ENCODE measurements around the gene PDE7B.
"Not testable (repeated sequence)": the region's sequence is repeated elsewhere in the genome, so short reads cannot be mapped to it uniquely, and the experiment has no call there.

The PDE7B gene

GRCh38 chr6:136213012-136213539 is 361.6 kb downstream of the PDE7B start:
- Histone ChIP-seq H3K4me1 (ENCODE audit: insufficient read depth, low read length) (no peaks in the 10 kb centered on the region), H3K9me3 (ENCODE audit: low read length) (no peaks in the 10 kb centered on the region), H3K27ac (ENCODE audit: low read depth, low read length) (no peak overlapping the region), H3K4me3 (ENCODE audit: low read depth in 1 of 2, low read length in 2 of 2) (no peak overlapping the region), H3K36me3 (ENCODE audit: insufficient read depth, low read length) (no peaks in the 10 kb centered on the region), H3K27me3 (ENCODE audit: control insufficient read depth in 1 of 2, insufficient read depth in 2 of 2, low read length in 2 of 2) (no peaks in the 10 kb centered on the region), H3K9ac (ENCODE audit: low read length) (no peak overlapping the region)

- no peaks in the 10 kb centered on the region for H3K4me1 ChIP-seq (ENCODE audit: insufficient read depth, low read length)
- H3K27me3 ChIP-seq (ENCODE audit: control insufficient read depth in 1 of 2, insufficient read depth in 2 of 2, low read length in 2 of 2) = no peaks in the 10 kb centered on the region
- H3K9ac ChIP-seq (ENCODE audit: low read length) = no peak overlapping the region
- no peak overlapping the region for H3K27ac ChIP-seq (ENCODE audit: low read depth, low read length)
- H3K36me3 ChIP-seq (ENCODE audit: insufficient read depth, low read length) = no peaks in the 10 kb centered on the region
- no peaks in the 10 kb centered on the region for H3K9me3 ChIP-seq (ENCODE audit: low read length)
- no peak overlapping the region for H3K4me3 ChIP-seq (ENCODE audit: low read depth in 1 of 2, low read length in 2 of 2)
These were observed 362.4 kb downstream of the PDE7B start for GRCh38 chr6:136213853-136214252.

- no peaks in the 10 kb centered on the region for H3K36me3 ChIP-seq (ENCODE audit: insufficient read depth, low read length)
- no peaks in the 10 kb centered on the region for H3K4me1 ChIP-seq (ENCODE audit: insufficient read depth, low read length)
- H3K4me3 ChIP-seq (ENCODE audit: low read depth in 1 of 2, low read length in 2 of 2) = no peak overlapping the region
- H3K9ac ChIP-seq (ENCODE audit: low read length) = no peak overlapping the region
- H3K27me3 ChIP-seq (ENCODE audit: control insufficient read depth in 1 of 2, insufficient read depth in 2 of 2, low read length in 2 of 2) = no peaks in the 10 kb centered on the region
- no peak overlapping the region for H3K27ac ChIP-seq (ENCODE audit: low read depth, low read length)
- H3K9me3 ChIP-seq (ENCODE audit: low read length) = no peaks in the 10 kb centered on the region
These were observed 365.3 kb downstream of the PDE7B start for GRCh38 chr6:136216503-136217401.

DNA sequence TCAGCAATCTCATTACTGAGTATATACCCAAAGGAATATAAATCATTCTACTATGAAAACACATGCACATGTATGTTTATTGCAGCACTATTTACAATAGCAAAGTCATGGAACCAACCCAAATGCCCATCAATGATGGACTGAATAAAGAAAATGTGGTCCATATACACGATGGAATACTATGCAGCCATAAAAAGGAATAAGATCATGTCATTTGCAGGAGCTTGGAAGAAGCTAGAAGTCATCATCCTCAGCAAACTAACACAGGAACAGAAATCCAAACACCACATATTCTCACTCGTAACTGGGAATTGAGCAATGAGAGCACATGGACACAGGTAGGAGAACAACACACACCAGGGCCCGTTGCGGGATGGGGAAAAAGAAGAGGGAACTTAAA is 373.5 kb downstream of the PDE7B start:
- not testable (repeated sequence) for H3K4me3 ChIP-seq (ENCODE audit: low read depth in 1 of 2, low read length in 2 of 2); H3K27ac ChIP-seq (ENCODE audit: low read depth, low read length); H3K27me3 ChIP-seq (ENCODE audit: control insufficient read depth in 1 of 2, insufficient read depth in 2 of 2, low read length in 2 of 2); H3K9me3 ChIP-seq (ENCODE audit: low read length); H3K9ac ChIP-seq (ENCODE audit: low read length); H3K4me1 ChIP-seq (ENCODE audit: insufficient read depth, low read length); H3K36me3 ChIP-seq (ENCODE audit: insufficient read depth, low read length)

DNA sequence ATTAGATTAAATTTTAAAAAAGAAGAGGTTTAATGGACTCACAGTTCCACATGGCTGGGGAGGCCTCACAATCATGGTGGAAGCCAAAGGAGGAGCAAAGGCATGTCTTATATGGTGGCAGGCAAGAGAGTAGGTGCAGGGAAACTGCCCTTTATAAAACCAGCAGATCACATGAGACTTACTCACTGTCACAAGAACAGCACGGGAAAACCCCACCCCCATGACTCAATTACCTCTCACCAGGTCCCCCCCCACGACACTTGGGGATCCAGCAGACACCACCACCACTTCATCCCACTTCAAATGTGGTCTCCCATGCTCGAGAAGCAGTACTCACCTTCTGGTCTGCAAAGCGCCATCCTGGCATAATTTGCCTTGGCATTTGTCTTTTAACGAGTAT is 374.0 kb downstream of the PDE7B start:
- Histone ChIP-seq H3K27ac (ENCODE audit: low read depth, low read length) (no peak overlapping the region), H3K4me1 (ENCODE audit: insufficient read depth, low read length) (peaks cover 8% of the 10 kb centered on the region), H3K9ac (ENCODE audit: low read length) (no peak overlapping the region), H3K36me3 (ENCODE audit: insufficient read depth, low read length) (no peaks in the 10 kb centered on the region), H3K9me3 (ENCODE audit: low read length) (no peaks in the 10 kb centered on the region), H3K27me3 (ENCODE audit: control insufficient read depth in 1 of 2, insufficient read depth in 2 of 2, low read length in 2 of 2) (no peaks in the 10 kb centered on the region), H3K4me3 (ENCODE audit: low read depth in 1 of 2, low read length in 2 of 2) (no peak overlapping the region)

GRCh38 chr6:136226027-136226673 is 374.6 kb downstream of the PDE7B start:
- H3K27ac ChIP-seq (ENCODE audit: low read depth, low read length) = no peak overlapping the region
- H3K4me1 ChIP-seq (ENCODE audit: insufficient read depth, low read length) = peaks cover 8% of the 10 kb centered on the region
- H3K9ac ChIP-seq (ENCODE audit: low read length) = no peak overlapping the region
- no peaks in the 10 kb centered on the region for H3K9me3 ChIP-seq (ENCODE audit: low read length)
- H3K27me3 ChIP-seq (ENCODE audit: control insufficient read depth in 1 of 2, insufficient read depth in 2 of 2, low read length in 2 of 2) = no peaks in the 10 kb centered on the region
- H3K4me3 ChIP-seq (ENCODE audit: low read depth in 1 of 2, low read length in 2 of 2) = peak overlapping the region in 1 of 2 donors; percentile 46
- no peaks in the 10 kb centered on the region for H3K36me3 ChIP-seq (ENCODE audit: insufficient read depth, low read length)

DNA sequence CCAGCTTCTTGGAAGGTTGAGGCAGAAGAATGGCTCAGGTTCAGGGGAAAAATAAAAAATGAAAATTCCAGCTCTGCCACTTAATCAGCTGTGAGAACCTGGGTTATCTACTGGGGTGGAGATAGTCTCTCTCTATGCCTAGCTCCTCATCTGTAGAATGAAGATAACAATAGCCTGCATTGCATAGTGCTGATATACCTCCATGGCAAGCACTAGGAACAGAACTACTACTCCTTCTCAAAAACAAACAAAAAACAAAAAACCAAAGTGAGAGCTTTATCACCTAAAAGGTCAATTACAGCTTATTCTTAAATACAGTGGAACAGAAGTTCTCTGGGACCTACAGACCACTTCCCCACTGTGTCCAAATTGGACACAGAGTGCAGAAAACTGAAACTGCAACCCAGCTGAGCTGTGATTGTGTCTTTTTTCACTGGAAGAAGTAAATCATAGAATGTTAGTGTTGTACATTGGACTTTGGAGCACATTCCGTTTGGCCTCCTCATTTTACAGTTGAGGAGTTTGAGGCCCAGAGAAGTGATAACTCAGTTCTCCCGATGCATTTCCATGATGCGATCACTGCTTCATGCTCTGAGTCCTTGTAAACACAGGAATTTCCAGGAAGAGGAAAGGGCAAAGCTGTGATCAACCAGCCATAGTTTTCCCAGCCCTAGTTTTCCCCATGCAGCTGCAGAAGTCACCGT is 375.3 kb downstream of the PDE7B start:
- H3K9ac ChIP-seq (ENCODE audit: low read length) = no peak overlapping the region
- H3K4me3 ChIP-seq (ENCODE audit: low read depth in 1 of 2, low read length in 2 of 2) = peak overlapping the region in 1 of 2 donors; percentile 46
- peaks cover 8% of the 10 kb centered on the region for H3K4me1 ChIP-seq (ENCODE audit: insufficient read depth, low read length)
- no peak overlapping the region for H3K27ac ChIP-seq (ENCODE audit: low read depth, low read length)
- no peaks in the 10 kb centered on the region for H3K36me3 ChIP-seq (ENCODE audit: insufficient read depth, low read length)
- H3K27me3 ChIP-seq (ENCODE audit: control insufficient read depth in 1 of 2, insufficient read depth in 2 of 2, low read length in 2 of 2) = no peaks in the 10 kb centered on the region
- no peaks in the 10 kb centered on the region for H3K9me3 ChIP-seq (ENCODE audit: low read length)

DNA sequence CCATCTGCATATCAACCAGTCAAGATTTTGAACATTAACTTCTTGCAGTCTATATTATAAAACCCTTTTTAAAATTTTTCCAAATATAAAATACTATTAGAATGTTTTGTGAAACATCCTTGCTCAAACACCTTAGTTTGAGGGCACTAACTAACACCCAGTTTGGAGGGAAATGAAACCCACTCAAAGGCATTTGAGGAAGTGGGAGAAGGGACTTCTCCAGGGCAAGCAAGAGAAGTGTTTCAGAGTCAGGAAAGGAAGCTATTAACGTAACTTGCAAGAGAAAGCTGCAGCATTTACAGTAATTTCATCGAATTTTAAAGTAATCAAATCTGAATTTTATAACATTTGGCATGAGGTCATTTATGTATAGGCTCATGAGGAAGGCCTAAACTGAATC is 377.3 kb downstream of the PDE7B start:
- Histone ChIP-seq H3K9ac (ENCODE audit: low read length) (no peak overlapping the region), H3K4me1 (ENCODE audit: insufficient read depth, low read length) (peaks cover 8% of the 10 kb centered on the region), H3K27me3 (ENCODE audit: control insufficient read depth in 1 of 2, insufficient read depth in 2 of 2, low read length in 2 of 2) (no peaks in the 10 kb centered on the region), H3K9me3 (ENCODE audit: low read length) (no peaks in the 10 kb centered on the region), H3K4me3 (ENCODE audit: low read depth in 1 of 2, low read length in 2 of 2) (no peak overlapping the region), H3K36me3 (ENCODE audit: insufficient read depth, low read length) (no peaks in the 10 kb centered on the region), H3K27ac (ENCODE audit: low read depth, low read length) (no peak overlapping the region)

DNA sequence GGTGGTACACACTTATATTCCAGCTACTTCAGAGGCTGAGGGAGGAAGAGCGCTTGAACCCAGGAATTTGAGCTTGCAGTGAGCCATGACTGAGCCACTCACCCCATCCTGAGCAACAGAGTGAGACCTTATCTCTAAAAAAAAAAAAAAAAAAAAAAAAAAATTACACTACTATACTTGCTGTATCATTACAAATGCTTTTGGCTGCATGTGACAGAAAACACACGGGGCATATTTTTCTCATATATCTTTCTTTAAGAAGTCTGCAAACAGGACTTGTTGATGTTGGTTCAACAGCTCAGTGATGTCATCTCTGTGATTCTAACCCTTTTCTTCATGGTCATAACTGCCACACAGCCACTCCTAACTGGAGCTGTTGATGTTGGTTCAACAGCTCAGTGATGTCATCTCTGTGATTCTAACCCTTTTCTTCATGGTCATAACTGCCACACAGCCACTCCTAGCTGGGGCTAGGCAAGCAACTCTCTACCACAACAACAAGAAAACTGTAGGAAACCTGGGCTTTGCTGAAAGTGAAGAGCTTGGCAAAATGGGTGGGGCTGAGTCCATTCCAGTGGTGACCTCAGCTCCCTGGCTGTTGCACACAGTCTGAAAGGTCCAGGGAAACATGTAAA is 378.8 kb downstream of the PDE7B start:
- H3K4me3 ChIP-seq (ENCODE audit: low read depth in 1 of 2, low read length in 2 of 2) = no peak overlapping the region
- no peak overlapping the region for H3K9ac ChIP-seq (ENCODE audit: low read length)
- H3K36me3 ChIP-seq (ENCODE audit: insufficient read depth, low read length) = no peaks in the 10 kb centered on the region
- no peaks in the 10 kb centered on the region for H3K27me3 ChIP-seq (ENCODE audit: control insufficient read depth in 1 of 2, insufficient read depth in 2 of 2, low read length in 2 of 2)
- no peaks in the 10 kb centered on the region for H3K9me3 ChIP-seq (ENCODE audit: low read length)
- H3K4me1 ChIP-seq (ENCODE audit: insufficient read depth, low read length) = peaks cover 8% of the 10 kb centered on the region
- no peak overlapping the region for H3K27ac ChIP-seq (ENCODE audit: low read depth, low read length)

GRCh38 chr6:136232701-136233100 is 381.2 kb downstream of the PDE7B start:
- H3K4me3 ChIP-seq (ENCODE audit: low read depth in 1 of 2, low read length in 2 of 2) = no peak overlapping the region
- no peaks in the 10 kb centered on the region for H3K4me1 ChIP-seq (ENCODE audit: insufficient read depth, low read length)
- H3K27ac ChIP-seq (ENCODE audit: low read depth, low read length) = no peak overlapping the region
- no peaks in the 10 kb centered on the region for H3K36me3 ChIP-seq (ENCODE audit: insufficient read depth, low read length)
- no peaks in the 10 kb centered on the region for H3K9me3 ChIP-seq (ENCODE audit: low read length)
- H3K9ac ChIP-seq (ENCODE audit: low read length) = no peak overlapping the region
- H3K27me3 ChIP-seq (ENCODE audit: control insufficient read depth in 1 of 2, insufficient read depth in 2 of 2, low read length in 2 of 2) = no peaks in the 10 kb centered on the region

DNA sequence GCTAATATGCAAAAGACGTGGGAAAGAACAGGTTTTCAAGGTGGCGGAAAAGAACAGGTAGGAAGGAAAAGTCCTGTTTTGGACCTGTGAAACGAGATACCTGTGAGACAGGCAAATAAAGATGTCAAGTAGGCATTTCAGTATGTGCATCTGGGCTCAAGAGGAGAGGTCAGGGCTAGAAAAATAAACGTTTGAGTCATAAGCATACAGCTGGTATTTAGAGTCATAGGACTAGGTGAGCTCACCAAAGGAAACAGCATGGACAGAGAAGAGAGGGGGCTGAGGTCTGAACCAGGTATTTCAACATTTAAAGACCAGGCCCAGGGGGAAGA is 383.7 kb downstream of the PDE7B start:
- no peak overlapping the region for H3K9ac ChIP-seq (ENCODE audit: low read length)
- no peaks in the 10 kb centered on the region for H3K36me3 ChIP-seq (ENCODE audit: insufficient read depth, low read length)
- no peaks in the 10 kb centered on the region for H3K4me1 ChIP-seq (ENCODE audit: insufficient read depth, low read length)
- H3K27me3 ChIP-seq (ENCODE audit: control insufficient read depth in 1 of 2, insufficient read depth in 2 of 2, low read length in 2 of 2) = no peaks in the 10 kb centered on the region
- H3K9me3 ChIP-seq (ENCODE audit: low read length) = no peaks in the 10 kb centered on the region
- no peak overlapping the region for H3K4me3 ChIP-seq (ENCODE audit: low read depth in 1 of 2, low read length in 2 of 2)
- H3K27ac ChIP-seq (ENCODE audit: low read depth, low read length) = no peak overlapping the region
